Activated CD4-positive, alpha-beta T cell treated with anti-CD3 and anti-CD28 coated beads, Interleukin-2, amount 50 U/mL, for 4 hours (primary cell): Measurements from ENCODE around the gene MYL9.
"Not testable (repeated sequence)": the region's sequence is repeated elsewhere in the genome, so short reads cannot be mapped to it uniquely, and the experiment has no call there.

Source experiments
- DNase-seq, 2 experiments: peaks; one replicate each; pipeline ENCODE4 v3.0.0-alpha.2; 2020

Gene MYL9

GRCh38 chr20:36549942-36550789, 8.8 kb downstream of the MYL9 start:
- no peak for DNase-seq

DNA sequence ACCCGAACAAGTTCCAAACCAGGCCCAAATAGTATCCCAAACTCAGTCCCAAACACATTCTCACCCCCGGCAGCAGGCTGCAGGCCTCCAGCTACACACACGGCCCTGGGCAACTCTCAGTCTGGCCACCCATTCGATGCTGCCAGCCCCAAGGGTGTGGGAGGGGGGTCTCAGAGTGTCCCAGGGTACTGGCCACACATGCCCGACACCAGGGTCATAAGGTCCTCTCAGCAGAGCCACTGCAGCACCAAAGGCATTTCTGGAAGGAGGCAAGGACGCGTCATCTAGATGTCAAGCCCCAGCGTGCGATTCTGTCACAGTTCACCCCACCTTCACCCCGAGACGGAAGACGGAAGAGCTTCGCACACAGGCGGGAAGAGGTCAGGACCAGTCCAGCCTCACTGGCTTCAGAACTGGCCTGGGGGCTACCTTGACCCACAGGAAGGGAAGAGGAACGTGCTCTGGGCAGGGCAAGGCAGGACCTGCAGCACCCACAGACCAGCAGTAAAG, 9.5 kb downstream of the MYL9 start:
- DNase-seq: no peak

DNA sequence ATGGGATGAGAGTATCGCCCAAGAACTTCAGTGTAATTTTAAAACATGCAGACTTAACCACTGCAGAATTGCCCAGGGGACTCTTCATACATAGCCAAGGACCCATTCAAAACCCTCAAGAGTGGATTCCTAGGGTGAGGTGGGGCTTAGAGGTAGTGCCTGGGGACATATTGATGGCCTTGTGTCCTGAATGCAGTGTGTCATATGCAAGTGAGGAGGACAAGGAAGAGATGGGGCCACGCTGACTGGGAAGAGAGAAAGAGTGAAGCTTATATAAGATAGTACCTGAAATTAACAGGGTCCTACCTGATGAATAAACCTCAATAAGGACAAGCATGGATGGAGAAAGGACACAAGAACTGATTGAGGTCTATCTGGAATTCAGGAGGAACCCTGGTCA, 13.9 kb downstream of the MYL9 start:
- no peak for DNase-seq

- DNase-seq: no peak
Observed at GRCh38 chr20:36562724-36563123, 21.4 kb downstream of the MYL9 start.

GRCh38 chr20:36563374-36563773, 22.1 kb downstream of the MYL9 start:
- DNase-seq: no peak

- DNase-seq: not testable (repeated sequence)
Observed at GRCh38 chr20:36564078-36564725, 22.9 kb downstream of the MYL9 start.

DNA sequence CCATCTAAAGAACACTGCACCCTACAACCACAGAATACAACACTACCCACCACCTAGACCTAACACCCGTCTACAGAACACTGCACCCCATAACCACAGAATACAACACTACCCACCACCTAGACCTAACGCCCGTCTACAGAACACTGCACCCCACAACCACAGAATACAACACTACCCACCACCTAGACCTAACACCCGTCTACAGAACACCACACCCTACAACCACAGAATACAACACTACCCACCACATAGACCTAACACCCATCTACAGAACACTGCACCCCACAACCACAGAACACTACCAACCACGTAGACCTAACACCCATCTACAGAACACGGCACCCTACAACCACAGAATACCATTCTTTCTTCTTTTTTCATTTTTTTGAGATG, 23.4 kb downstream of the MYL9 start:
- DNase-seq: not testable (repeated sequence)

DNA sequence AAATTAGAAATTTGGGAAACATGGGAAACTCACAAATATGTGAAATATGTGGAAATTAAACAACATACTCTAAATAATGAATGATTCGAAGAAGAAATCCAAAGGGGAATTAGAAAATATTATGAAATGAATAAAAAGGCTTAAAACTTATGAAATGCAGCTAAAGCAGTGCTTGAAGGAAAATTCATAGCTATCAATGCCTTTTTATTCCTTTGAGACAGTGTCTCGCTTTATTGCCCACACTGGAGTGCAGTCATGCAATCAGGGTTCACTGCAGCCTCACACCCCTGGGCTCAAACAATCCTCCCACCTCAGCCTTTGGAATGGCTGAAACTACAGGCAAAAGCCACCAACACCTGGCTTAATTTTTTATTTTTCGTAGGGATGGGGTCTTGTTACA, 24.2 kb downstream of the MYL9 start:
- DNase-seq: no peak

- no peak for DNase-seq
Observed at GRCh38 chr20:36569847-36570429, 28.6 kb downstream of the MYL9 start.

- DNase-seq: no peak
Observed at GRCh38 chr20:36571564-36572504, 30.5 kb downstream of the MYL9 start.

DNA sequence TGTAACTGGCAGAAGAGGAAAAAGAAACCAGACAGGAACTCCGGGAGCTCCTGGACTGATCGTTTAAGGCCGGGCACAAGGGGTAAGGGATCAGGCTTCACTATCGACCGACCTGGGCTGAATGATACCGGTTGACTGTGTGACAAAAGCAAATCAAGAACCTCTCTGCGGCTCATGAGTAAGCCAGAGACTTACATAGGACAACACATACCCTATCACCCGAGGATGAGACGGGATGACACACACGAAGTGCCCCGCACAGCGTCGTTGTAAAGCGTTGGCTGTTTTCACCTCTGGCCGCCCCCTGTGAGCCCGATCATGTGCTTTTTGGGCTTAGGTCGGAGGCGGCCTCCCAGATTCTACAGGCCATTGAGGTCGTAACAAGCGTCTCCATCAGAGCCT, 31.4 kb downstream of the MYL9 start:
- DNase-seq: peak; percentile 64 to 65

- peak; percentile 89 for DNase-seq
Observed at GRCh38 chr20:36573103-36573797, 31.9 kb downstream of the MYL9 start, which contains the start of gene TGIF2. Gene TGIF2, plus strand, starts transcription at chr20:36573597. Its CDS starts 5,178 bp downstream, at chr20:36578775.

DNA sequence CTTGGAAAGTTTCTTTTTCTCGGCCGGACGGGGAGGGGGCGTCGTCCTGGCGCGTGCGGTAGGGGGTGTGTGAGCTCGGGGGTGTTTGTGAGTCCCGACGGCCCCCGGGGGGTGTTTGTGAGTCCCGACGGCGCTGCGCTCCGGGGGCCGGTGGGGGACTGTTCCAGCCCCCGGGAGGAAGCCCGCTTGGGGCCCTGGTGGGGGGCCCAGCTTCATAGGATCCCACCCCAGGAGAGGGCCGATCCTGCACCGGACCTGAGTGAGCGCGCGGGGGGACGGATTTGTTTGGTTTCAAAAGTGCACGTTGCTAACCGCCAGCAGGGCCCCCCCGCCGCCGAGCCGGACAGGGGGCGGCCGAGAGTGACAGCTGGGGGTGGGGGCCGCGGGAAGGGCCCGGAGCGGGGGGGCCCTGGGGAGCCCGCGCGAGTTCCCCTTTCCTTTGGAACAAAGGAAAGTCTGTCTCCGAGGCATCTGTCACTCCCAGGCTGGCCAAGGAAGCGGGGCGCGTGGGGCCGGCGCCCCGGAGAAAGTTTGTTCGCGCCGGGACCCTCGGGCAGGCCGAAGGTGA, 32.6 kb downstream of the MYL9 start:
- peak; percentile 12 for DNase-seq

DNA sequence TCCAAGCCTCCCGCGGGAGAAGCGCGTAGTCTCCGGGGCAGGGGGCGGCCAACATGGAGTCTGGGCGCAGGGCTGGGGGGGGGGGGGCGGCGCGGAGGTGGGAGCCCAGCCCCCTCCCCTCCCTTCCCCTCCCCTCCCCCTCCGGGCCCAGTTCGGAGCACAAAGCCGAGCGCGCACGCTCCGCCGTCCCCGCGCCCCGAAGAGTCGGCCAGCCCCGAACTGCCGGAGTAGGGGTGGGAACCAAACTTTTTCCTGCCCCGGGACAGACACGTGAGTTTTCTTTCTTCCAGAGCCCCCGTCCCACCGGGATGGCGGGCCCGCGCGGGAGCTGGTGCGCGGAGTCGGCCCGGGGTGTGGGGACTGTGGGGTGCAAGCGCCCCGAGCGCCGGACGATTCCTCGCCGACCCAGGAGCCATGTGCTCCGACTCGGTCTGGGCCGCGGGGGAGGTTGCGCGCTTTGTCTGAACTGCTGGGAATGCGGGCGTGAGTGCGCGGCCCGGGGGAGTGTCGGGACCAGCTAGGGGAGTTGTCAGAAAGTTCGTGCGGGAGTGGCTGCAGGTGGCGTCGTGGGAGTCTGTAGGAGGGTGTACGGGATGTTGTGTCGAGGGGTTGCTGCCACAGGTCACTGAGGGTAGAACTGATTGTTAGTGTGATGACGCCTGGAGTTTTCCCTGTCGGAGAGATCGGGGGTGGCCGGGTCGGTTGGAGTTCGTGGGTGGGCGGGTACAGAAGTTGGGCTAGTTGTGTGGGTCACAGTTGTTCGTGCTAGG, 33.2 kb downstream of the MYL9 start:
- peak; percentile 62 to 68 for DNase-seq

DNA sequence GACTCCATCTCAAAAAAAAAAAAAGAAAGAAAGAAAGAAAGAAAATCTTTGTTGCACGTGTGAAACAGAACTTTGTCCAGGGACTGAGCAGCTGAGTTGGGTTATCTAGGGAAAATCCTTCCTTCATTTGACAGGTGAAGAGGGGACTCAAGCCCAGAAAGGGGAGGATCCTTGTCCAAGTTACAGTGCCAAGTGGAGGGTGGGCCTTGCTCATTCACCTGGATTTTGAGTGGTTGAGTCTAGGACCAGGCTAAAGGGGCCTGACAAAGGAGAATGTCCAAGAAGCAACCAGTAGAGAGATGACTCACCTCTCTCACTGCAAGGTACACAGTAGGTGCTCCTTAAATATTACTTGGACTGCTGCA, 34.7 kb downstream of the MYL9 start:
- DNase-seq: no peak

DNA sequence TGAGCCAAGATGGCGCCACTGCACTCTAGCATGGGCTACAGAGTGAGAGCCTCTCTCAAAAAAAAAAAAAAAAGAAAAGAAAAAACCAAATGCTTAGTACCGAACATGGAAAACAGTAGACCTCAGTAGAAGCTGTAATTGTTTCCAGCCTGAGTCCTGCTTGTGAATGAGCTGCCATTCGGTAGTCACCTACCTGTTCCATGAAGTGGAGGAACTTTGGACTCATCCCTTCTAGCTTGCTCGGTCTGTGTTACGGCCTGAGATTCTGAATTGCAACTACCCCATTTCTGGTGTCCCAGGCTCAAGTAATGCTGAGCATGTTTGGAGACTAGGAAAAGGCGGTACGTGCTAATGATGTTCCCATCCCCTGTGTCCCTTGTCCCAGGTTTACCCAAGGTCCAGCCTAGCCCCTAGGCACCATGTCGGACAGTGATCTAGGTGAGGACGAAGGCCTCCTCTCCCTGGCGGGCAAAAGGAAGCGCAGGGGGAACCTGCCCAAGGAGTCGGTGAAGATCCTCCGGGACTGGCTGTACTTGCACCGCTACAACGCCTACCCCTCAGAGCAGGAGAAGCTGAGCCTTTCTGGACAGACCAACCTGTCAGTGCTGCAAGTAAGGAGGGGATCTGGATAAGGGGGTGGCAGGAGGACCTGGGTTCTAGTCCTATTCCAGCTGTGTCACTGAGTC, 37.2 kb downstream of the MYL9 start:
- no peak for DNase-seq

GRCh38 chr20:36579996-36580545, 38.8 kb downstream of the MYL9 start:
- no peak for DNase-seq

- DNase-seq: no peak
Observed at GRCh38 chr20:36582322-36582721, 41.0 kb downstream of the MYL9 start.

DNA sequence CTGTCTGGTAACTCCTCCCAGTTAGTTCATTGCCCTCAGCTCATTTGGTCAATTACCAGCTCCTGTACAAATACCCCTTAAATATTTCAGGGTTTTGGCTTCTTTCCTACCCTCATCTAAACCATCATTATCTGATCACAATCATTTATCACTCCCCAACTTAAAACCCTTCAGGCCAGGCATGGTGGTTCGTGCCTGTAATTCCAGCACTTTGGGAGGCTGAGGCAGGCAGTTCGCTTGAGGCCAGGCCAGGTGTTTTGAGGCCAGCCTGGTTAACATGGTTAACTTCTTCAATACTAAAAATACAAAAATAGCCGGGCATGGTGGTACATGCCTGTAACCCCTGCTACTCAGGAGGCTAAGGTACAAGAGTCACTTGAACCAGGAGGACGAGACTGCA, 41.5 kb downstream of the MYL9 start:
- DNase-seq: no peak

DNA sequence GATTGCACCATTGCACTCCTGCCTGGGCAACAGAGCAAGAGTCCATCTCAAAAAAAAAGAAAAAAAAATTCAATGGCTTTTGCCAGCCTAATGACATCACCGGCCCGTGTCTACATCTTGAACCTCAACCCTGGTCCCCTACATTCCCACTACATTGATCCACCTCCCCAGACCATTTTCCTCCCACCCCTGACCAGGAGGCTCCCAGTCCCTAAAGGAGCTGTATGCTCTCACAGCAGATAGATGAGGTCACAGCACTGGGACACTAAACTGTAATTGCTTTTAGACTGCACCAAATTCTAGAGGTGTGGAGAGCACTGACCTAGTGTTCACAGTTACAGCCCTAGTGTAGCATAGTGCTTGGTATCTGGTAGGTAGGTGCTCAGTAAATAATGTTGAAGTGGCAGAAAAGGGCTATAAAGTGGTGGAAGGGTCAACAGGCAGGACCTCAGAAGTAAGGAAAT, 42.7 kb downstream of the MYL9 start:
- DNase-seq: no peak
